Measurements from ENCODE around the gene EZH1. TPM values are rescaled to one million over a fixed set of nuclear protein-coding genes. Genes with fewer than 3 reads are reported as not detected.
A peak's percentile ranks its signal among the peaks of the same experiment; 100 is the strongest.

EZH1 gene
- total RNA-seq, 1 donor from 2014 or later, result 18.2 TPM

GRCh38 chr17:42659079-42659931 lies 85.5 kb downstream of the EZH1 start, which contains the start of gene TUBG2:
Gene TUBG2 (plus strand): TSS chr17:42659284. CDS start chr17:42659504, 220 bp downstream.
- DNase-seq (ENCODE audit: low read depth) (peak; percentile 83), FAIRE-seq (no peak)
- no peaks in the 10 kb centered on the region for H3K27me3 ChIP-seq (ENCODE audit: control insufficient read depth, insufficient read depth, low read length)
- H3K4me3 ChIP-seq (ENCODE audit: low read depth, low read length), result peak within 1 kb of the TSS; percentile 67
- H3K36me3 ChIP-seq (ENCODE audit: control insufficient read depth, insufficient read depth, low read length), result peaks cover 2% of the 10 kb centered on the region
- no peak for TF ChIP-seq CTCF (IDR thresholded peaks at IDR 0.05; ENCODE audit: insufficient read depth, low read length, severe bottlenecking)

- DNase-seq (ENCODE audit: low read depth), result no peak
- Histone ChIP-seq H3K36me3 (ENCODE audit: control insufficient read depth, insufficient read depth, low read length) (peaks cover 2% of the 10 kb centered on the region), H3K4me3 (ENCODE audit: low read depth, low read length) (no peak overlapping the region), H3K27me3 (ENCODE audit: control insufficient read depth, insufficient read depth, low read length) (no peaks in the 10 kb centered on the region)
- FAIRE-seq, result no peak
- TF ChIP-seq CTCF (IDR thresholded peaks at IDR 0.05; ENCODE audit: insufficient read depth, low read length, severe bottlenecking), result no peak
Observed at GRCh38 chr17:42657824-42658588, 86.8 kb downstream of the EZH1 start.

GRCh38 chr17:42655528-42655927 lies 89.3 kb downstream of the EZH1 start:
- H3K4me3 ChIP-seq (ENCODE audit: low read depth, low read length), result no peak overlapping the region
- no peak for TF ChIP-seq CTCF (IDR thresholded peaks at IDR 0.05; ENCODE audit: insufficient read depth, low read length, severe bottlenecking)
- DNase-seq (ENCODE audit: low read depth) (no peak), FAIRE-seq (no peak)
- H3K36me3 ChIP-seq (ENCODE audit: control insufficient read depth, insufficient read depth, low read length), result no peaks in the 10 kb centered on the region
- H3K27me3 ChIP-seq (ENCODE audit: control insufficient read depth, insufficient read depth, low read length), result no peaks in the 10 kb centered on the region

GRCh38 chr17:42653179-42654124 lies 91.4 kb downstream of the EZH1 start:
- DNase-seq (ENCODE audit: low read depth) (no peak), FAIRE-seq (no peak)

More at GRCh38 chr17:42653179-42654124, 91.4 kb downstream of the EZH1 start:
- H3K27me3 ChIP-seq (ENCODE audit: control insufficient read depth, insufficient read depth, low read length), result no peaks in the 10 kb centered on the region
- H3K36me3 ChIP-seq (ENCODE audit: control insufficient read depth, insufficient read depth, low read length), result no peaks in the 10 kb centered on the region
- TF ChIP-seq CTCF (IDR thresholded peaks at IDR 0.05; ENCODE audit: insufficient read depth, low read length, severe bottlenecking), result no peak
- H3K4me3 ChIP-seq (ENCODE audit: low read depth, low read length), result peak overlapping the region; percentile 12
